HG03060 (cell line): ENCODE results near the gene RAET1E.
A peak's percentile ranks its signal among the peaks of the same experiment; 100 is the strongest.
"Not testable (repeated sequence)": the region's sequence is repeated elsewhere in the genome, so short reads cannot be mapped to it uniquely, and the experiment has no call there.

Source experiments
- ATAC-seq: cut with Tn5 transposase; IDR thresholded peaks from one replicate; pipeline ENCODE4 v1.9.1; 2021; ENCODE audit warnings: low read depth, moderate number of reproducible peaks; ENCODE audit not compliant: unreplicated experiment

Gene RAET1E

GRCh38 chr6:149897855-149898744, at the start of gene RAET1E:
TSS of gene RAET1E (minus strand) at chr6:149898113. CDS start at chr6:149890901, 7,212 bp downstream.
- ATAC-seq, result no peak

DNA sequence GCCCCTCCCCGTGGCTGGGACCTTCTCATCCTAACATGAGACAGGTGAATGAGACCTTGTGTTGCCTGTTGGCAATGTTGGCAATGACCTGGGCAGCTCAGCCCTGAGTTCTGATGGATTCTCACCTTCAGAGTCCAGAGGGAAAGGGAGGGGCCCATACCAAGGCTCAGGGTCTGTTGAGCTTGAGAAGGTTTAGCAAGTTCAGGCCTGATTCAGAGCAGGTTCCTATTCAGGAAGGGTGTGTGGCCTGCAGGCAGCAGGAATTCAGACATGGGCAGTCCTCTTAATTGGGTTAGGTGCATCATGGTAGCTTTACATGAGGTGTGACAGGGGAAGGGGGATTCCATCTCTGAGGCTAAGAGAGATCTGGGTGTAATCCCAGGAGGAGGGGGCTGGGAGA, 49.6 kb upstream of the RAET1E start:
- not testable (repeated sequence) for ATAC-seq

- not testable (repeated sequence) for ATAC-seq
These were observed 48.7 kb upstream of the RAET1E start for GRCh38 chr6:149946631-149947030.

GRCh38 chr6:149945276-149945675, 47.4 kb upstream of the RAET1E start:
- ATAC-seq, result not testable (repeated sequence)

DNA sequence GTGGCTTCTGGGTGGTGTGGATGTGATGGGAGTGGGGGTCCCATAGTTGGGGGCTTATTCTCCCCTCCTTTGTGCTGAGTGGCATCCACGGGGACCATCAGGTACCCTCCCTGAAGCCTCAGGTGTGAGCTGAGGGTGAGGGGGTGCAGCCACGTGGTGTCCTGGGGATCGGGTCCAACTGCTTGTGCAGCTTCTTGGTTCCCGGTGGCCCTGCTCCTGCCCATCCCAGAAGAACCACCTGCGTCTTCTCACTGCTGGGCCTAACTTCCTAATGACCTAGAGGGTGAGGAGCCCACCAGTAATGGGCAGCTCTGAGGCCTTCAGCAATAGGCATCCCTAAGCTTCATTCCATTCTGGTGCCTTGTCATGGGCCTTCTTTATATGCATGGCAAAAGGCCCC, 45.4 kb upstream of the RAET1E start:
- not testable (repeated sequence) for ATAC-seq

GRCh38 chr6:149942461-149942829, 44.5 kb upstream of the RAET1E start:
- ATAC-seq, result no peak

DNA sequence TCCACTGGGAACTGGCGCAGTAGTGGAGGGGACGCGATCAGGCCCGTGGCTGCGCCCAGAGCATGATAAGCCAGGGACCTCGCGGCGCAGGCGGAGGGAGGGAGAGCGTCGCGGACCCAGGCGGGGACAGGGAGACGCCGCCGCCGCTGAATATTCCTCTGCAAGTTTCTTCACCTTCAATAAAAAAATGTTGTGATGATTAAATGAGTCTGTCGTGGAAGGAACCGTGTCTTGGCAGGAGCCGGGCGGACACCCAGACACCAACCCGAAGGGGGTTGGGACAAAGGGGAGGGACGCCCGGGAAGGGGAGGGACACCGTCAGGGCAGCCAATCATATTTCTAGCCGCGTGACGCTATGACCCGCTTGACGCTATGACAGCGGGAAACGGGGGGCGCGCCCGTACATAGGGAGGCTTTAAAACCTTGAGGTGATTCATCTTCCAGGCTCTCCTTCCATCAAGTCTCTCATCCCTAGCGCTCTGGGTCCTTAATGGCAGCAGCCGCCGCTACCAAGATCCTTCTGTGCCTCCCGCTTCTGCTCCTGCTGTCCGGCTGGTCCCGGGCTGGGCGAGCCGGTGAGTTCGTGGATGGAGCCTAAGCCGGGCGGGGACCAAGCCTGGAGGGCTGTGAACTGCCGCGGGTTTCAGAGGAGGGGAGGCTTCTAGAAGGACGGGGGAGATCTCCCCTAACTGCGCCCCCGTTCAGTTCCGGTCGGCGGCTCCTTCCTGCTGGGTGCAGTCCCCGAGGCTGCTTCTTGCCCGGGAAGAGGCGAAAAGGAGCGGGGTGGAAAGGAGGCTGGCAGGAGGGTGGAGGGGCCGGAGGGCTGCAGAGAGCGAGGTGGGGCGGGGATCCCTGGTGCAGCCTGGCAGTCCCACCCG, 43.9 kb upstream of the RAET1E start, which contains the start of gene ULBP2:
TSS of gene ULBP2 (plus strand) at position 432 of the 878 bp plus-strand sequence. CDS start at position 491, 59 bp downstream.
- no peak for ATAC-seq

DNA sequence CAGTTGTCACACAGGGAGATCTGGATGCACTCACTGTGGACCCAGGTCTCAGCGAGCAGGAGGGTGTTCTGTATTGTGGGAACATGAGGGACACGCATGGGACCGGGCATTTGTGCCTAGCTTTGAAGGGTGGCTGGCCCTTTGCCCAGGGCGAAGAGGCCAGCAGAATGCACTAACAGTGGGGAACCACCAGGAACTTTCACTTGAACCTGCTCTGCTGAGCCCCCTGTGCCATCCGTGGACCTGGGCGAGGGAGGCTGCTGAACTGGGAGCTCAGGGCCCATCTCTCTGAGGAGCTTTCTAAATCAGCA, 42.7 kb upstream of the RAET1E start:
- ATAC-seq, result no peak

- ATAC-seq, result no peak
These were observed 42.2 kb upstream of the RAET1E start for GRCh38 chr6:149939909-149940671.

- ATAC-seq, result no peak
These were observed 41.4 kb upstream of the RAET1E start for GRCh38 chr6:149939356-149939648.

DNA sequence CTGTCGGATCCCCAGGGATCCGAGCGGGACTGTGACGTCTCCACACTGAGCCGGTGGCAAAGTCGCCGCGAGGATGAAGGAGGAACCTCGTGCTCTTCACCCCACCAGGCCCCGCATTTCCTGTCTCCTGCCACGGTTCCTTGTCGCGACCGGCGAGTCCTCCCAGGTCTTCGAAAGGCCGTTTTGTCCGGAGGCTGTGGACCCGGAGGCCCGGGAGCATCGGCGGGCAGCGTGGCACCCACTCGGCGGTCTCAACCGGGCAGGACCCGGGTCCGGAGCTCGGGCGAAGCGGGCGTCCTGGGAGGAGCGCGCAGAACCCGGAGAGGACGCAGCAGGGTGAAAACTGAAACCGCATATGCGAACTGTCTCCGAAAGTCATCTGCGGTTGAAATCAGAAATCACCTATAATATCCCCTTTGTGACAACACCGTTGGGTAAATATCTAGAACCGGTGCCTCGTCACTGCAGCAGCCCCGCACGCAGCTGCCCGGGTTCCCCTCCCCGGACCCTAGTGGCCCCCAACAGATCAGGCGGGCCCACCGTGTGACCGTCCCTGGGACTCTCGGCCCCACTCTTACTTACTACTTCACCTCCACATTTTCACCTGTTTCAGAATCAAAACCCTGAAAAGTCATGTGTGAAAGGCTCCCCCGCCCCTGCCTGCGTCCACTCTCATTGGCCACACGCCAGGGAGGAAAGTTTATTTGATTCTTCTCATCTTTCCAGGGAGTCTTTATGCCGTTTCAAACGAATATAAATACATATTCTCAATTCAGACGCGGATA, 40.9 kb upstream of the RAET1E start:
- ATAC-seq, result peak; percentile 66

DNA sequence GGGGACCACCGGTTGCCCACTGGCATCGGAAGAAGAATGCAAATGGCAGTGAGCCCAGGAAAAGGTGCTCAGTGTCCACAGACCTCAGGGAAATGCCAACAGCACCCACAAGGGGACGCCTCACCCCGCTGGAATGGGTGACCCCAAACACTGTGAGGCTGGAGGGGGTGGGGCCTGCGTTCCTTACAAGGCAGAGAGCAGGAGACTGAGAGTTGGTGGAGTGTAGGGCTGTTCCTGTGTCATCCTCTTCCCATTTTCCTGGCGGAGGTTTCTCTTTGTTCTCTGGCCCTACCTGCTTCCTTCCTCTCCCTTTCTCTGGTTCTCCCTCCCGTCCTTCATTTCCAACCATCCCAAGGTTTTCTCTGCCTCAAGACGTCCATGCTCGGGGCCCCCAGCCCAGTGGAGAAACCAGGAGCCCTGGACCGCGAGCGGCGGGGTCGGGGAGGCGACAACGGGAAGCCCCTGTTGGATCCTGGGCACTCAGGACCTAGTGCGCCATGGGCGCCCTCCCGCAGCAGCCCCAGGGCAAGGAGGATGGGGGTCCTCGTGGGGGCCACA, 40.2 kb upstream of the RAET1E start:
- not testable (repeated sequence) for ATAC-seq

DNA sequence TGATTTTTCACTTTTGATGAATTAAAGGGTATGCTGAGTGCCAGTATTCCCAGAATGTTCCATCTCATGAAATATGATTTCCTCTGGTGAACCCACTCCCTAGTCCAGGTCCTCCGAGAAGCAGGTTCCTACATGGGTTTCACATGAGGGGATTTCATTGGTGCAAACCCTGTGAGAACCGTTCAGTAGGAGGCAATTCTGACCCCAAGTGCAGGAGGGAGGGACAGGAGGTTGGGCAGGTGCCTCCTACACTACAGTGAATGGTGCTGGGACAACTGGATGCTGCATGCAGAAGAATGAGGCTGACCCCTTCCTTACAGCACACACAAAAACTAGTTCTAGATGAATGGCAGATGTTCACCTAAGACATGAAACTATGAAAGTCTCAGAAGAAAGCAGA, 38.8 kb upstream of the RAET1E start:
- ATAC-seq, result no peak

DNA sequence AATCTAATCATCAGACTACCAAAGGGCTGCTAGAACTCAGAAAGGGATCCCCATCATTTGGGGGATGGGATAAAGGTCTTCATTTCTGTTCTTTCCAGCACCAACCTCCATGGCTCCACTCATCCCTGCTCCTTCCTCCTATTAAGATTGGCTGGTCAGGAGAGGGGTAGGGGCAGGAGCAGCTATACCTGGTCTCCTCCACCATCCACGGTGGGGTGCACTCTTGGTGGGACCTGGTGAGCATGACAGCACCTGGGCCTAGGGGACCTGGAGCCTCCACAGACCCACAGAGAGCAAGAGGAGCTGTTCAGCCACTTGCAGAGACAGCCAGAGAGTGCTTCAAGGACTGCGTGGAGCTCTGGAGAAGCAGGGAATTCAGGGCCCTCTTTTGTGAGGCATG, 37.8 kb upstream of the RAET1E start:
- ATAC-seq, result no peak

GRCh38 chr6:149935246-149935645, 37.3 kb upstream of the RAET1E start:
- no peak for ATAC-seq

DNA sequence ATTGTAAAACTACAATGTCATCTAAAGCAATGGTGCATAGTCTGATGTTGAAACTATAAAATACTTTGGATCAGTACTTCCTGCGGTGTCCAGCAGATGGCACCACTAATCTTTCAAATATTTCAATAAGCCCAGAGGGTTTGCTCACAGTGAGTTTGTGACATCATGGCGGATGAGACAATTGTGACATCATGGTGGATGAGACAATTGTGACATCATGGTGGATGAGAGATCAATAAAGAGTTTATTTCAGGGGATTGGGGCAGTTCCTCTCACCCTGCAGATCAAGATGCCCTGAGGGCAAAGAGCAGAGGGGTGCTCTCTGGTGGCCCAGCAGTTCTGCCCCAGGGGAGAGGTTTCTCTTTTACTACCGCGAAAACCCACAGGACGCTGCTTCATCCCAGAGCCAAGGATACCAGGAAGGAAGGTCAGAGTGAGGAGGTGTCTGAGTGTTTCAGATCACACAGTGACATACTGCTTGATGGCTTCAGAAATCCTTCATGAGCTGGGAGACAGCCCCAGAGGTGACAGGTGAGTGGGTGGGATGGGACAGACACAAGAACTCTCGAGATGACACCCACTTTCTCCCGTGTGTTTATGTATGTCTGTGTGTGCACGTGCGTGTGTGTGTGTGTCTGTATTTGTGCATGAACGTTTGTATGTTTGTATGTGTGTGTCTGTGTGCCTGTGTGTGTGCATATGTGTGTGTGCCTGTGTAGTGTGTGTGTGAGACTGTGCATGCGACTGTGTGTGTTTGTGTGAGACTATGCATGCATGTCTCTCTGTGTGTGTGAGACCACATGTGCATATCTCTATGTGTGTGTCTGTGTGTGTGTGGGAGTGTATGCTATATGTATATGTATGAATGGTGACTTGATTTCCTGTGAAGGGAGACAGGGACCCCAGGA, 36.6 kb upstream of the RAET1E start:
- no peak for ATAC-seq

GRCh38 chr6:149933461-149933860, 35.5 kb upstream of the RAET1E start:
- no peak for ATAC-seq

GRCh38 chr6:149933036-149933435, 35.1 kb upstream of the RAET1E start:
- no peak for ATAC-seq

- ATAC-seq, result no peak
These were observed 33.6 kb upstream of the RAET1E start for GRCh38 chr6:149931501-149931900.
